GM18867 (cell line): ENCODE results near the gene UHRF1.
"Not testable (repeated sequence)": the region's sequence is repeated elsewhere in the genome, so short reads cannot be mapped to it uniquely, and the experiment has no call there.

ENCODE experiments used
- ATAC-seq: cut with Tn5 transposase; IDR thresholded peaks from one replicate; pipeline ENCODE4 v1.9.1; 2021; ENCODE audit warnings: mild to moderate bottlenecking, moderate library complexity; ENCODE audit not compliant: unreplicated experiment

UHRF1 gene

GRCh38 chr19:4932711-4933110, 23.4 kb downstream of the UHRF1 start:
- no peak for ATAC-seq

DNA sequence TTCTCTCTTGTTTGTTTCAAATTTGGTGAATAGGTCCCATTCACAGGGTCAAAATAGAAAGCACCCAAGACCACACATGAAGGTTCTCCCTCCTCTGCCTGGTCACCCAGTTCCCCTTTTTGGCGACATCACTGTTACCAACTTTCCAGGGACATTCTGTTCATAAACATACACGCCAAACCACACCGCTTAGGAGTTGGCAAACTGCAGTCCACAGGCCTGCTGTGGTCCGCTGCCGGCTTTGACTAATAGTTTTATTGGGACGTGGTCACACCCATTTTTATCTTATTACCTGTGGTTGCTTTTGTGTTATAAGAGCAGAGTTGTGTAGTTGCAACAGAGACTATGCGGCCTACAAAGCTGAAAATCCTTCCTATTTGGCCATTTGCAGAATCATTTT, 24.2 kb downstream of the UHRF1 start:
- no peak for ATAC-seq

GRCh38 chr19:4935444-4935843, 26.1 kb downstream of the UHRF1 start:
- no peak for ATAC-seq

DNA sequence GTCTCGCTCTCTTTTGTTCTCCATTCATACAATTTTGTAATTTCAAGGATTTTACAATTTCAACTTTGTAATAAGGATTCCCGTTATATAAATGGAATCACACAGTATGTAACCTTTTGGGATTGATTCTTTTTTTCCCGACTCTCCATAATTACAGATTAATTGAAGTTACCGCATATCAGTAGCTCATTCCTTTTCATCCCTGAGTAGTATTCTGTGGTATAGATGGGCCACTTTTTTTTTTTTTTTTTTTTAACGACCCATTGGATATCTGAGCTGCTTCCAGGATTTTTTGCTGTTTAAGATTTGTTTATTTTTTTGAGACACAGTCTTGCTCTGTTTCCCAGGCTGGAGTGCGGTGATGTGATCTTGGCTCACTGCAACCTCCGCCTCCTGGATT, 27.8 kb downstream of the UHRF1 start:
- no peak for ATAC-seq

DNA sequence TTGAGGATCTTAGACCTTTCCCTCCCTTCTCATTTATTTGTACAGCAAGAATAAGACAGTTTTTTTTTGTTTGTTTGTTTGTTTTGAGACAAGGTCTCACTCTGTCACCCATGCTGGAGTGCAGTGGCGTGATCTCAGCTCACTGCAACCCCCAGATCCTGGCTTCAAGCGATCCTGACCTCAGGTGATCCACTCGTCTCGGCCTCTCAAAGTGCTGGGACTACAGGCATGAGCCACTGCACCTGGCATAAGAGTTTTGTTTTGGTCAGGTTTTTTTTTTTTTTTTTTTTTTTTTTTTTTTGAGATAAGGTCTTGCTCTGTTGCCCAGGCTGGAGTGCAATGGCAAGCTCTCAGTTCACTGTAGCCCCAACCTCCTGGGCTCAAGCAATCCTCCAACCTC, 29.2 kb downstream of the UHRF1 start:
- ATAC-seq = not testable (repeated sequence)

DNA sequence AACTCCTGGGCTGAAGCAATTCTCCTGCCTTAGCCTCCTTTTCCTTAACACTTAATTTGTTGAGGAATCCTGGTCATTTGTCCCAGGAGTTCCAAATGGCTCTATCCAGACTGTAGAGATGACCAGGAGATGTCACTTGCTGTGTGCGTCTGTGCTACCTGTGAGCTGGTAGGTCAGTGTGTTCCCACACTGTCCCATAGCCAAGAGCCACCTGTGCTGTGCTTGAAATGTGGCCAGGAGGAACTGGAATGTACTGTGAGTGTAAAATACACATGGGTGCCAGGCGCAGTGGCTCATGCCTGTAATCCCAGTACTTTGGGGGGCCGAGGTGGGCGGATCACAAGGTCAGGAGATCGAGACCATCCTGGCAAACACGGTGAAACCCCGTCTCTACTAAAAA, 30.2 kb downstream of the UHRF1 start:
- ATAC-seq = no peak

DNA sequence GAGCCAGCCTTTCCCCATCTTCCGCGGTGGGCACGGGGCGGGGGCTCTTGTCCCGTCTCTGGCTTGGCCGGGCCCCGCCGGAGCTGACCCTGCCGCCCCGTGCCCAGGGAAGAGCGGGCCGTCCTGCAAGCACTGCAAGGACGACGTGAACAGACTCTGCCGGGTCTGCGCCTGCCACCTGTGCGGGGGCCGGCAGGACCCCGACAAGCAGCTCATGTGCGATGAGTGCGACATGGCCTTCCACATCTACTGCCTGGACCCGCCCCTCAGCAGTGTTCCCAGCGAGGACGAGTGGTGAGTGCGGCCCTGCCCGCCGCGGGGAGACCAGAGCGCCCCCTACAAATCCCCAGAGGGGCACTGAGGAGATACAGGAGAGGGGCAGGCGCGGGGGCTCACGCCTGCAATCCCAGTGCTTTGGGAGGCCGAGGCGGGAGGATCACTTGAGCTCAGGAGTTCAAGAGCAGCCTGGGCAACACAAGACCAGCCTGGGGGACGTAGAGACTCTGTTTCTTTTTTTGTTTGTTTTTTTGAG, 32.4 kb downstream of the UHRF1 start:
- ATAC-seq = not testable (repeated sequence)

DNA sequence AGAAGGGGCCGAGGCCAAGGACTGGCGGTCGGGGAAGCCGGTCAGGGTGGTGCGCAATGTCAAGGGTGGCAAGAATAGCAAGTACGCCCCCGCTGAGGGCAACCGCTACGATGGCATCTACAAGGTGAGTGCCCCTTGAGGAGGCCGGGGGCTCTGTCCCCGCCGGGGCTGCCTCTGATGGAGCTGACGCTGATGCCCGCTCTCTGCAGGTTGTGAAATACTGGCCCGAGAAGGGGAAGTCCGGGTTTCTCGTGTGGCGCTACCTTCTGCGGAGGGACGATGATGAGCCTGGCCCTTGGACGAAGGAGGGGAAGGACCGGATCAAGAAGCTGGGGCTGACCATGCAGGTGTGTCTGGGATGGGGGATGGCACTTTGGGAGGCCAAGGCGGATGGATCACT, 41.3 kb downstream of the UHRF1 start:
- not testable (repeated sequence) for ATAC-seq

- ATAC-seq = no peak
These were observed 42.4 kb downstream of the UHRF1 start for GRCh38 chr19:4951656-4952055.

DNA sequence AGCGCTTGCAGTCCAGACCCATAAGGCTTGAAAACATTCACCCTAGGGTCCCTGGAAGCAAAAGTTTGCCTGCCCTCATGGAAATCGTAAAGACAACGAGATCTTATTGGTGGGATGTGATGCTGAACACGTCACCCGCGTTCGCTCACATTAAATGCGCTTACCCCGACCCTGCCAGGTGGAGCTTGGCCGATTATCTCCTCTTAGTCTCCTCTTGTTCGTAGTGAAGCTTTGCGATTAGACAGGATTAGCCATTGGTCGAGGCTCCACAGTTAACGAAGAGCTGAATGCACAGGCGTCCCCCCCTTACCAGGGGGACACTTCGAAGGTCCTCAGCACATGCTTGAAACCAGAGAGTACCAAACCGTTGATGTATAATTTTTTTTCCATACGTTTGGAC, 43.6 kb downstream of the UHRF1 start:
- ATAC-seq = no peak

- not testable (repeated sequence) for ATAC-seq
These were observed 45.2 kb downstream of the UHRF1 start for GRCh38 chr19:4954320-4955149.

GRCh38 chr19:4955274-4955673, 46.0 kb downstream of the UHRF1 start:
- ATAC-seq = no peak

- no peak for ATAC-seq
These were observed 48.7 kb downstream of the UHRF1 start for GRCh38 chr19:4957981-4958380.

DNA sequence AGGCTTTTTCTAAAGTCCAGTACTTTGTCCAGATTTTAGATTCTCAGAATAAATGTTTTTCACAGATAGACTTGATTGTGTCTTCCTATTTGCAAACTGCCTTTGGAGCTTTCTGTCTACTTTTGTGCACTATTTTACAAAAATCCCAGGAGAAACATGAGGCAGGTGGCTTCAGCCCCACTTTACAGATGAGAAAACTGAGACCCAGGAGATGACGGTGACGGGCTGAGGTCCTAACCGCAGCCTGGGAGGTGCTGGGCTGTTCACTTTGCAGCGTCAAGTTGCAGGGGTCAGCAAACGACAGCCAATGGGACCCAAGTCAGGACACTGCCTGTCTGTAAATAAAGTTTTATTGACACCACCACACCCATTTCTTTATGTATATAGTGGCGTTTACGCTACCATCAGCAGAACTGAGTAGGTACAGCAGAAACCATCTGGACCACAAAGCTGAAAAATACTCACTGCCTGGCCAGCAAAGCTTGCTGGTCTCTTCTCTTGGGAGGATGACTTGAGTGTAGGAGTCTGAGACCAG, 52.9 kb downstream of the UHRF1 start:
- ATAC-seq = no peak

DNA sequence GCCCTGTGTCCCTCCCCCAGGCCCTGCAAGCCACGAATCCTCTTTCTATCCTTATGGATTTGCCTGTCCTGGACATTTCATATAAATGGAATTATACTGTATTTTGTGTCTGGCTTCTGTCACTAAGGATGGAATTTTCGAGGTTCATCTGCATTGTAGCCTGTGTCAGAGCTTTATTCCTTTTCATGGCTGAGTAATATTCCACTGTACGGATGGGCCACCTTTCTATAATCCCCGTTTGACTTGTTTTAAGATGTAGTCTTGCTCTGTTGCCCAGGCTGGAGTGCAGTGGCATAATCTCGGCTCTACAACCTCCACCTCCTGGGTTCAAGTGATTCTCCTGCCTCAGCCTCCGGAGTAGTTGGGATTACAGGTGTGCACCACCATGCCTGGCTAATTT, 55.8 kb downstream of the UHRF1 start:
- no peak for ATAC-seq

DNA sequence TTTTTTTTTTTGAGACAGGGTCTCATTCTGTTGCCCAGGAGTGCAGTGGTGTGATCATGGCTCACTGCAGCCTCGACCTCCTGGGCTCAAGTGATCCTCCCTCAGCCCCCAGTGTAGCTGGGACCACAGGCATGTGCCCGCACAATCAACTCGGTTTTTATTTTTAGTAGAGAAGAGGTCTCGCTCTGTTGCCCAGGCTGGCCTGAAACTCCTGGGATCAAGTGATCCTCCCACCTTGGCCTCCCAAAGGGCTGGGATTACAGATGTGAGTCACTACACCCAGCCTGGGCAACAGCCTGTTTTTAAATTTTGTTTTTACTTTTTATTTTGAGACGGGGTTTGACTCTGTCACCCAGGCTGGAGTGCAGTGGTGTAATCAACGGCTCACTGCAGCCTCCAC, 57.3 kb downstream of the UHRF1 start:
- ATAC-seq = no peak

DNA sequence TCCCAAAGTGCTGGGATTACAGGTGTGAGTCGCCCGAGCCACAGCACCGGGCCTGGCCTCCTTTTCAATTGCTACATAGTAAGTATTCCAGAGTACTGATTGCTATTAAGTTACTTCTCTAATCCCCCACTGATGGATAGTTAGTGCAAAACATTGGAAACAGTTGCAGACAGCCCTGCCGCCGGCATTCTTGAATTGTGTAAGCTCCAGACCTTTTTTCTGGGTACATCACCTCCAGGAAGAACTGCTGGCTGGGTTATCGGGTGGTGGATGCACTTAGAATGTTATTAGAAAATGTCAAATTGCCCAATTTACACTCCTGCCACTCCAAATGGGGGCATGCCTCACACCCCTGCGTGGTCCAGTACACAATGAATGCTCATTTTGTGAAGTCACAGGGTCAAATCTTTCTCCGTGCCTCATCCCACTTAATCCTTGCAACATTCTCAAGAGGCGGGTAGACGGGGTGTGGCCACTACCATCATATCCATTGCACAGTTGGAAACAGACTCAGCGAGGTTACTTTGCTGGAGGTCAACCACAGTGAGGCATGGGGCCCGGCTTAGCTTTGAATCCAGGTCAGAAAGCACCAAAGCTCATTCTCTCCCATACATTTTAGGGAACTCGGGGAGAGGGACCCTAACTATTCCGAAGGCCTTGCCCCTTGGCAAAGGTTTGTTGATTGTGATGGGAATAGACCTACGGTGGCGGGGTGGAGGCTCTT, 58.6 kb downstream of the UHRF1 start:
- ATAC-seq = no peak

GRCh38 chr19:4968462-4969291, 59.4 kb downstream of the UHRF1 start, which contains the start of gene KDM4B:
KDM4B (plus strand) TSS chr19:4969113; CDS start chr19:5032891, 63,778 bp downstream.
- peak; percentile 92 for ATAC-seq

GRCh38 chr19:4969292-4969771, 60.0 kb downstream of the UHRF1 start:
- ATAC-seq = no peak

DNA sequence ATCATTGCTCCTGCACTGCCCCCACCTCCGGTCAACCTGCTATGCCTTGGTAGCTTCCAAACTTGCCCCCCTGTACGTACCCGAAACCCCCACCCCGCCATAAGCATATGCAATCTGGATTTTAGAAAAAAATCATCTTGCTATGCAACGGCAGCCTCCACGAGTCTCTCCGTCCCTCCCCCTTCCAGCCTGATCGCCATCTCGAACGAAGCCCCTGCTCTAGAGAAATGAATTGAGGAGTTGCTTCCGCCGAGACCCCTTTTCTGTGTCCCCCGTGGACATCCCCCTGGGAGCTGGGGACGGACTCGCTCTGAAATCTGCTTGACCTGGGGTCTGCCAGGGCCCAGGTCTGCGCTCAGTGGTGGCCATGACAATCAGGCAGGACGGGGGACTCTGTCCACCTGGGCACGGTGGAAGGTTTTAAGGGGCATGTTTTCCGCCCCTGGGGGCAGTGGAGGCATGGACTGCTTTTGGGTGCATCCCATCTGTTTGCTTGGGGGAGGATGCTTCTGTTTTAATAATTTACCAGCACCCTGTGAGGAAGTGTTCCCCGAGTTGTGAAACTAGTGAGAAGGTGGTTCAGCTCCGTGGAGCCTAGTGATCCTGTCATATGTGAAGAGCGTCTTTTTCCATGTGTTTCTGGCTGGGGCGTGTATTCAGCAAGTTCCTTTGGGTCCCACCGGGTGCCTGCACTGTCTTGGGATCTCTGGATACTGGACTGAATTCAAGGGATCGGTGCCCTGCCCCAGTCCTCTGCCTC, 60.7 kb downstream of the UHRF1 start:
- ATAC-seq = no peak
